NK-92 treated with Interleukin-12 subunit alpha and Interleukin-12 subunit beta, amount 100 ng/mL, for 24 hours (cell line): Measurements from ENCODE around the gene RALGDS.
"Not testable (repeated sequence)": the region's sequence is repeated elsewhere in the genome, so short reads cannot be mapped to it uniquely, and the experiment has no call there.

Experiments used
- DNase-seq: peaks from one replicate; lab custom pipeline; 2025; lab: John Stamatoyannopoulos, UW

RALGDS gene

GRCh38 chr9:133067006-133067405 is 54.0 kb downstream of the RALGDS start:
- no peak for DNase-seq

- no peak for DNase-seq
Measured at GRCh38 chr9:133066181-133066983, 54.7 kb downstream of the RALGDS start.

GRCh38 chr9:133065070-133065388 is 56.0 kb downstream of the RALGDS start:
- DNase-seq: no peak

GRCh38 chr9:133064241-133065069 is 56.6 kb downstream of the RALGDS start:
- no peak for DNase-seq

GRCh38 chr9:133063500-133064231 is 57.4 kb downstream of the RALGDS start:
- DNase-seq: no peak

- no peak for DNase-seq
Measured at GRCh38 chr9:133063159-133063499, 57.9 kb downstream of the RALGDS start.

- DNase-seq: not testable (repeated sequence)
Measured at GRCh38 chr9:133062569-133062968, 58.5 kb downstream of the RALGDS start.

- DNase-seq: not testable (repeated sequence)
Measured at GRCh38 chr9:133061764-133062145, 59.3 kb downstream of the RALGDS start, which contains the start of gene CEL. CEL (plus strand) TSS chr9:133061981; CDS start chr9:133062003, 22 bp downstream.

GRCh38 chr9:133061019-133061763 is 59.8 kb downstream of the RALGDS start:
- not testable (repeated sequence) for DNase-seq

GRCh38 chr9:133060417-133060841 is 60.6 kb downstream of the RALGDS start:
- DNase-seq: no peak

GRCh38 chr9:133059623-133060022 is 61.4 kb downstream of the RALGDS start:
- DNase-seq: no peak

- peak; percentile 42 for DNase-seq
Measured at GRCh38 chr9:133058550-133059320, 62.3 kb downstream of the RALGDS start.

GRCh38 chr9:133058071-133058470 is 63.0 kb downstream of the RALGDS start:
- DNase-seq: no peak

- DNase-seq: no peak
Measured at GRCh38 chr9:133057553-133057952, 63.5 kb downstream of the RALGDS start.

- no peak for DNase-seq
Measured at GRCh38 chr9:133057006-133057405, 64.0 kb downstream of the RALGDS start.

- no peak for DNase-seq
Measured at GRCh38 chr9:133056533-133056932, 64.5 kb downstream of the RALGDS start.

- DNase-seq: no peak
Measured at GRCh38 chr9:133055788-133056420, 65.1 kb downstream of the RALGDS start.

- no peak for DNase-seq
Measured at GRCh38 chr9:133054966-133055365, 66.1 kb downstream of the RALGDS start.

GRCh38 chr9:133054194-133054890 is 66.7 kb downstream of the RALGDS start:
- no peak for DNase-seq

GRCh38 chr9:133051966-133052539 is 69.0 kb downstream of the RALGDS start:
- DNase-seq: no peak
